HEK293 (cell line): ENCODE results near the gene CCDC28B.
A peak's percentile ranks its signal among the peaks of the same experiment; 100 is the strongest.

ENCODE experiments used
- BCL11A ChIP-seq: fragments of 450-650 bp; formaldehyde crosslinking; IDR thresholded peaks from 2 replicates; pipeline ENCODE4 v1.5.1; 2016; ENCODE audit warnings: low read depth, missing biosample characterization, missing genetic modification characterization
- HOXC10 ChIP-seq: sonication (generic); formaldehyde crosslinking; IDR thresholded peaks from 2 replicates; pipeline ENCODE4 v1.8.1; 2023; ENCODE audit warnings: mild to moderate bottlenecking, missing genetic modification reagents
- KLF8 ChIP-seq: fragments of 450-650 bp; formaldehyde crosslinking; IDR thresholded peaks from 2 replicates; pipeline ENCODE4 v1.5.1; 2016; ENCODE audit warnings: missing biosample characterization, missing genetic modification characterization
- PRDM1 ChIP-seq: fragments of 450-650 bp; formaldehyde crosslinking; IDR thresholded peaks from 2 replicates; pipeline ENCODE4; 2016; ENCODE audit warnings: missing biosample characterization, missing genetic modification characterization
- SCRT2 ChIP-seq: fragments of 450-650 bp; formaldehyde crosslinking; IDR thresholded peaks from 2 replicates; pipeline ENCODE4 v1.5.1; 2016; ENCODE audit warnings: missing biosample characterization, missing genetic modification characterization
- SP7 ChIP-seq: fragments of 450-650 bp; formaldehyde crosslinking; IDR thresholded peaks from 2 replicates; pipeline ENCODE4 v1.5.1; 2016; ENCODE audit warnings: missing biosample characterization, missing genetic modification characterization
- YY2 ChIP-seq: fragments of 450-650 bp; formaldehyde crosslinking; IDR thresholded peaks from 2 replicates; pipeline ENCODE4 v1.5.1; 2016; ENCODE audit warnings: missing biosample characterization, missing genetic modification characterization
- ZEB2 ChIP-seq: fragments of 450-650 bp; formaldehyde crosslinking; IDR thresholded peaks from 2 replicates; pipeline ENCODE4 v1.5.1; 2016; ENCODE audit warnings: missing biosample characterization, missing genetic modification characterization
- ZFHX2 ChIP-seq: fragments of 450-650 bp; formaldehyde crosslinking; conservative IDR thresholded peaks from 2 replicates; pipeline ENCODE4 v1.5.1; 2016; ENCODE audit warnings: missing biosample characterization, missing genetic modification characterization
- ZFP37 ChIP-seq: fragments of 450-650 bp; formaldehyde crosslinking; IDR thresholded peaks from 2 replicates; pipeline ENCODE4 v1.5.1; 2016; ENCODE audit warnings: missing biosample characterization, missing genetic modification characterization
- ZNF114 ChIP-seq: fragments of 450-650 bp; formaldehyde crosslinking; IDR thresholded peaks from 2 replicates; pipeline ENCODE4 v1.5.0; 2017; ENCODE audit warnings: missing biosample characterization, missing genetic modification characterization
- ZNF175 ChIP-seq: fragments of 450-650 bp; formaldehyde crosslinking; IDR thresholded peaks from 2 replicates; pipeline ENCODE4 v1.5.1; 2016; ENCODE audit warnings: missing biosample characterization, missing genetic modification characterization
- ZNF2 ChIP-seq: fragments of 450-650 bp; formaldehyde crosslinking; IDR thresholded peaks from 2 replicates; pipeline ENCODE4 v1.5.1; 2016; ENCODE audit warnings: missing biosample characterization, missing genetic modification characterization
- ZNF24 ChIP-seq: fragments of 450-650 bp; formaldehyde crosslinking; IDR thresholded peaks from 2 replicates; pipeline ENCODE4 v1.5.1; 2016; ENCODE audit warnings: missing biosample characterization, missing genetic modification characterization
- ZNF311 ChIP-seq: fragments of 450-650 bp; formaldehyde crosslinking; IDR thresholded peaks from 2 replicates; pipeline ENCODE4 v1.5.1; 2017; ENCODE audit warnings: missing biosample characterization, missing genetic modification characterization, borderline replicate concordance
- ZNF335 ChIP-seq: fragments of 450-650 bp; formaldehyde crosslinking; conservative IDR thresholded peaks from 2 replicates; pipeline ENCODE4 v1.5.1; 2016; ENCODE audit warnings: missing biosample characterization, missing genetic modification characterization
- ZNF394 ChIP-seq: fragments of 450-650 bp; formaldehyde crosslinking; IDR thresholded peaks from 2 replicates; pipeline ENCODE4 v1.5.1; 2016; ENCODE audit warnings: missing biosample characterization, missing genetic modification characterization, mild to moderate bottlenecking, moderate library complexity, borderline replicate concordance
- ZNF423 ChIP-seq: fragments of 450-650 bp; formaldehyde crosslinking; IDR thresholded peaks from 2 replicates; pipeline ENCODE4 v1.5.1; 2016; ENCODE audit warnings: missing biosample characterization, missing genetic modification characterization
- ZNF501 ChIP-seq: fragments of 450-650 bp; formaldehyde crosslinking; IDR thresholded peaks from 2 replicates; pipeline ENCODE4 v1.5.1; 2016; ENCODE audit warnings: missing biosample characterization, missing genetic modification characterization
- ZNF514 ChIP-seq: fragments of 450-650 bp; formaldehyde crosslinking; IDR thresholded peaks from 2 replicates; pipeline ENCODE4 v1.5.1; 2016; ENCODE audit warnings: missing biosample characterization, missing genetic modification characterization
- ZNF529 ChIP-seq: fragments of 450-650 bp; formaldehyde crosslinking; IDR thresholded peaks from 2 replicates; pipeline ENCODE4 v1.5.1; 2017; ENCODE audit warnings: missing genetic modification characterization, missing biosample characterization; ENCODE audit not compliant: insufficient replicate concordance
- ZNF629 ChIP-seq: fragments of 450-650 bp; formaldehyde crosslinking; IDR thresholded peaks from 2 replicates; pipeline ENCODE4 v1.5.1; 2017; ENCODE audit warnings: missing biosample characterization, missing genetic modification characterization
- ZSCAN16 ChIP-seq: fragments of 450-650 bp; formaldehyde crosslinking; IDR thresholded peaks from 2 replicates; pipeline ENCODE4 v1.5.1; 2016; ENCODE audit warnings: missing biosample characterization, missing genetic modification characterization
- TF ChIP-seq, protein P1 (sequence below): fragments of 450-650 bp; formaldehyde crosslinking; IDR thresholded peaks from 2 replicates; pipeline ENCODE4 v1.5.1; 2016; ENCODE audit warnings: missing biosample characterization, missing genetic modification characterization
- TF ChIP-seq, protein P2 (sequence below): fragments of 450-650 bp; IDR thresholded peaks from 2 replicates; pipeline ENCODE4 v1.5.1; 2018; ENCODE audit warnings: missing biosample characterization, mild to moderate bottlenecking, missing genetic modification characterization
- TF ChIP-seq, protein P3 (sequence below): fragments of 450-650 bp; formaldehyde crosslinking; IDR thresholded peaks from 2 replicates; pipeline ENCODE4 v1.5.1; 2016; ENCODE audit warnings: missing biosample characterization, missing genetic modification characterization
- TF ChIP-seq, protein P4 (sequence below): fragments of 450-650 bp; formaldehyde crosslinking; IDR thresholded peaks from 2 replicates; pipeline ENCODE4 v1.5.1; 2016; ENCODE audit warnings: missing biosample characterization, missing genetic modification characterization, low read depth
- TF ChIP-seq, protein P5 (sequence below): fragments of 450-650 bp; formaldehyde crosslinking; IDR thresholded peaks from 2 replicates; pipeline ENCODE4 v1.5.1; 2016; ENCODE audit warnings: missing biosample characterization, missing genetic modification characterization
- TF ChIP-seq, protein P6 (sequence below): fragments of 450-650 bp; formaldehyde crosslinking; IDR thresholded peaks from 2 replicates; pipeline ENCODE4 v1.5.1; 2017; ENCODE audit warnings: missing biosample characterization, missing genetic modification characterization

Gene CCDC28B

DNA sequence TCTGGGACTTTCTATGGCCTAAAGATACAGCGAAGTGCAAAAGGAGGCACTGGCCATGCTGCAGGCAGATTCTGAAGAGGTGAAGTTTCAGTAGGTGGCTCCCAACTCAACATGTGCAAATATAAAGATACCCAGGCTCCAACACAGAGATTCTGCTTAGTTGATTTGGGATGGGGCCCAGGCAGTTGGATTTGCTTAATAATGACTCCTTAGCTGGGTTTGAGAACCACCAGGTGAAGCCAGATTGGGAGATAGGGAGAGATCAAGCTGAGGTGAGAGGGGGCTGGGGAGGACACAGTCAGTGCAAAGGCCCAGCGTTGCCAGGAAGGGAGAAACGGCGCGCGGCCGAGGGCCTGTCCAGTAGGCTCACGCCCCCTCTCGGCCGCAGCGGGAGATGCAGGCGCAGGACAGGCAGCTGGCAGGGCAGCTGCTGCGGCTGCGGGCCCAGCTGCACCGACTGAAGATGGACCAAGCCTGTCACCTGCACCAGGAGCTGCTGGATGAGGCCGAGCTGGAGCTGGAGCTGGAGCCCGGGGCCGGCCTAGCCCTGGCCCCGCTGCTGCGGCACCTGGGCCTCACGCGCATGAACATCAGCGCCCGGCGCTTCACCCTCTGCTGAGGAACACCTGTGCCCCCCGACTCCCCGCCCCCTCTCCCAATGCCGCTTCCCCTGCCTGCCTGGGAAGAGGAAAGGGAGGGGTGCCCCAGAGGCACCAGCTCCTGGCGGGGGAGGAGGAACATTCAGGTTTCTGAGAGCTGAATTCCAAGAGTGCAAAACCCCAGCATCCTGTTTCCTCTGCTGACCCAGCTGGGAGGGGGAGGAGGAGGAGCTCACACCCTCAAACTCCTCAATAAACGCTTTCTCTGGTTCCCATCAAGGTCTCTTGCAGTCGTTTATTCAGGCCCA lies 47.8 kb downstream of the CCDC28B start (continued):
- TF ChIP-seq, protein P1, sequence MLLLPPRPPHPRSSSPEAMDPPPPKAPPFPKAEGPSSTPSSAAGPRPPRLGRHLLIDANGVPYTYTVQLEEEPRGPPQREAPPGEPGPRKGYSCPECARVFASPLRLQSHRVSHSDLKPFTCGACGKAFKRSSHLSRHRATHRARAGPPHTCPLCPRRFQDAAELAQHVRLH: peak; percentile 79
- TF ChIP-seq ZNF629 (0 out of 2 replicates have a peak, but pooled peaks have one; percentile 39), SP7 (tag by site-specific recombination) (peak; percentile 54), ZFP37 (tag by site-specific recombination) (peak; percentile 82; the same call in 1 of the 2 replicates), BCL11A (tag by site-specific recombination) (peak; percentile 61; the same call in 1 of the 2 replicates), ZNF529 (tag by site-specific recombination) (no peak), ZNF501 (0 out of 2 replicates have a peak, but pooled peaks have one; percentile 32), ZNF514 (tag by site-specific recombination) (no peak), YY2 (tag by site-specific recombination) (no peak), HOXC10 (no peak), ZSCAN16 (tag by site-specific recombination) (no peak), ZEB2 (peak; percentile 77), ZNF2 (tag by site-specific recombination) (peak; percentile 80), ZFHX2 (tag by site-specific recombination) (peak; percentile 6; the same call in 1 of the 2 replicates), PRDM1 (tag by site-specific recombination) (no peak), ZNF394 (peak; percentile 62; the same call in 1 of the 2 replicates), KLF8 (tag by site-specific recombination) (peak; percentile 42; the same call in 1 of the 2 replicates), ZNF423 (tag by site-specific recombination) (no peak), ZNF114 (tag by site-specific recombination) (no peak), ZNF24 (0 out of 2 replicates have a peak, but pooled peaks have one; percentile 42), ZNF311 (tag by site-specific recombination) (no peak), SCRT2 (peak; percentile 59; the same call in 1 of the 2 replicates), ZNF335 (peak; percentile 85), ZNF175 (tag by site-specific recombination) (no peak)
- TF ChIP-seq, protein P2, sequence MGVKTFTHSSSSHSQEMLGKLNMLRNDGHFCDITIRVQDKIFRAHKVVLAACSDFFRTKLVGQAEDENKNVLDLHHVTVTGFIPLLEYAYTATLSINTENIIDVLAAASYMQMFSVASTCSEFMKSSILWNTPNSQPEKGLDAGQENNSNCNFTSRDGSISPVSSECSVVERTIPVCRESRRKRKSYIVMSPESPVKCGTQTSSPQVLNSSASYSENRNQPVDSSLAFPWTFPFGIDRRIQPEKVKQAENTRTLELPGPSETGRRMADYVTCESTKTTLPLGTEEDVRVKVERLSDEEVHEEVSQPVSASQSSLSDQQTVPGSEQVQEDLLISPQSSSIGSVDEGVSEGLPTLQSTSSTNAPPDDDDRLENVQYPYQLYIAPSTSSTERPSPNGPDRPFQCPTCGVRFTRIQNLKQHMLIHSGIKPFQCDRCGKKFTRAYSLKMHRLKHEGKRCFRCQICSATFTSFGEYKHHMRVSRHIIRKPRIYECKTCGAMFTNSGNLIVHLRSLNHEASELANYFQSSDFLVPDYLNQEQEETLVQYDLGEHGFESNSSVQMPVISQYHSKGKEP (tag by site-specific recombination): peak; percentile 92
- TF ChIP-seq, protein P3, sequence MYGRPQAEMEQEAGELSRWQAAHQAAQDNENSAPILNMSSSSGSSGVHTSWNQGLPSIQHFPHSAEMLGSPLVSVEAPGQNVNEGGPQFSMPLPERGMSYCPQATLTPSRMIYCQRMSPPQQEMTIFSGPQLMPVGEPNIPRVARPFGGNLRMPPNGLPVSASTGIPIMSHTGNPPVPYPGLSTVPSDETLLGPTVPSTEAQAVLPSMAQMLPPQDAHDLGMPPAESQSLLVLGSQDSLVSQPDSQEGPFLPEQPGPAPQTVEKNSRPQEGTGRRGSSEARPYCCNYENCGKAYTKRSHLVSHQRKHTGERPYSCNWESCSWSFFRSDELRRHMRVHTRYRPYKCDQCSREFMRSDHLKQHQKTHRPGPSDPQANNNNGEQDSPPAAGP: peak; percentile 36; the same call in 1 of the 2 replicates
- TF ChIP-seq, protein P4, sequence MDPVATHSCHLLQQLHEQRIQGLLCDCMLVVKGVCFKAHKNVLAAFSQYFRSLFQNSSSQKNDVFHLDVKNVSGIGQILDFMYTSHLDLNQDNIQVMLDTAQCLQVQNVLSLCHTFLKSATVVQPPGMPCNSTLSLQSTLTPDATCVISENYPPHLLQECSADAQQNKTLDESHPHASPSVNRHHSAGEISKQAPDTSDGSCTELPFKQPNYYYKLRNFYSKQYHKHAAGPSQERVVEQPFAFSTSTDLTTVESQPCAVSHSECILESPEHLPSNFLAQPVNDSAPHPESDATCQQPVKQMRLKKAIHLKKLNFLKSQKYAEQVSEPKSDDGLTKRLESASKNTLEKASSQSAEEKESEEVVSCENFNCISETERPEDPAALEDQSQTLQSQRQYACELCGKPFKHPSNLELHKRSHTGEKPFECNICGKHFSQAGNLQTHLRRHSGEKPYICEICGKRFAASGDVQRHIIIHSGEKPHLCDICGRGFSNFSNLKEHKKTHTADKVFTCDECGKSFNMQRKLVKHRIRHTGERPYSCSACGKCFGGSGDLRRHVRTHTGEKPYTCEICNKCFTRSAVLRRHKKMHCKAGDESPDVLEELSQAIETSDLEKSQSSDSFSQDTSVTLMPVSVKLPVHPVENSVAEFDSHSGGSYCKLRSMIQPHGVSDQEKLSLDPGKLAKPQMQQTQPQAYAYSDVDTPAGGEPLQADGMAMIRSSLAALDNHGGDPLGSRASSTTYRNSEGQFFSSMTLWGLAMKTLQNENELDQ (tag by site-specific recombination): no peak
- TF ChIP-seq, protein P5, sequence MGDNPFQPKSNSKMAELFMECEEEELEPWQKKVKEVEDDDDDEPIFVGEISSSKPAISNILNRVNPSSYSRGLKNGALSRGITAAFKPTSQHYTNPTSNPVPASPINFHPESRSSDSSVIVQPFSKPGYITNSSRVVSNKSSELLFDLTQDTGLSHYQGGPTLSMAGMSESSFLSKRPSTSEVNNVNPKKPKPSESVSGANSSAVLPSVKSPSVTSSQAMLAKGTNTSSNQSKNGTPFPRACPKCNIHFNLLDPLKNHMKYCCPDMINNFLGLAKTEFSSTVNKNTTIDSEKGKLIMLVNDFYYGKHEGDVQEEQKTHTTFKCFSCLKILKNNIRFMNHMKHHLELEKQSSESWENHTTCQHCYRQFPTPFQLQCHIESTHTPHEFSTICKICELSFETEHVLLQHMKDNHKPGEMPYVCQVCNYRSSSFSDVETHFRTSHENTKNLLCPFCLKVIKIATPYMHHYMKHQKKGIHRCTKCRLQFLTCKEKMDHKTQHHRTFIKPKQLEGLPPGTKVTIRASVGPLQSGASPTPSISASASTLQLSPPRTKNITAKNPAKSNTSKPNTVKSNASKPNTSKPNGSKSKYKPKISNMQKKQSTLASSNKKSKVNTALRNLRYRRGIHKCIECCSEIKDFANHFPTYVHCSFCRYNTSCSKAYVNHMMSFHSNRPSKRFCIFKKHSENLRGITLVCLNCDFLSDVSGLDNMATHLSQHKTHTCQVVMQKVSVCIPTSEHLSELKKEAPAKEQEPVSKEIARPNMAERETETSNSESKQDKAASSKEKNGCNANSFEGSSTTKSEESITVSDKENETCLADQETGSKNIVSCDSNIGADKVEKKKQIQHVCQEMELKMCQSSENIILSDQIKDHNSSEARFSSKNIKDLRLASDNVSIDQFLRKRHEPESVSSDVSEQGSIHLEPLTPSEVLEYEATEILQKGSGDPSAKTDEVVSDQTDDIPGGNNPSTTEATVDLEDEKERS: 0 out of 2 replicates have a peak, but pooled peaks have one; percentile 13
- TF ChIP-seq, protein P6, sequence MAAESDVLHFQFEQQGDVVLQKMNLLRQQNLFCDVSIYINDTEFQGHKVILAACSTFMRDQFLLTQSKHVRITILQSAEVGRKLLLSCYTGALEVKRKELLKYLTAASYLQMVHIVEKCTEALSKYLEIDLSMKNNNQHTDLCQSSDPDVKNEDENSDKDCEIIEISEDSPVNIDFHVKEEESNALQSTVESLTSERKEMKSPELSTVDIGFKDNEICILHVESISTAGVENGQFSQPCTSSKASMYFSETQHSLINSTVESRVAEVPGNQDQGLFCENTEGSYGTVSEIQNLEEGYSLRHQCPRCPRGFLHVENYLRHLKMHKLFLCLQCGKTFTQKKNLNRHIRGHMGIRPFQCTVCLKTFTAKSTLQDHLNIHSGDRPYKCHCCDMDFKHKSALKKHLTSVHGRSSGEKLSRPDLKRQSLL (tag by site-specific recombination): peak; percentile 49; the same call in 1 of the 2 replicates
